Esophagus squamous epithelium (tissue), 5 donors: ENCODE measurements around the gene TMEM184B. TPM values are rescaled to one million over a fixed set of nuclear protein-coding genes. Genes with fewer than 3 reads are reported as not detected.

ENCODE experiments used
- DNase-seq: peaks from one replicate; lab custom pipeline; 2025; lab: John Stamatoyannopoulos, UW
- H3K27ac ChIP-seq, 4 donors: fragments of 200-600 bp; sonication (generic); one replicate each; pipeline ENCODE4 v1.5.1; 2016 to 2019; ENCODE audit warnings: mild to moderate bottlenecking in 1 of 4
- H3K27me3 ChIP-seq, 4 donors: fragments of 200-600 bp; sonication (generic); 1 replicate in 3 of 4; 2 replicates in 1 of 4; pipeline versions ENCODE4 v1.5.1 to v1.6.0; 2017 to 2021; ENCODE audit warnings: antibody characterized with exemption in 1 of 4
- H3K36me3 ChIP-seq, 3 donors: fragments of 200-600 bp; sonication (generic); one replicate each; pipeline ENCODE4 v1.5.1; 2016 to 2019
- H3K4me1 ChIP-seq, 3 donors: fragments of 200-600 bp; sonication (generic); one replicate each; pipeline ENCODE4 v1.5.1; 2017 to 2019
- H3K4me3 ChIP-seq, 4 donors: fragments of 200-600 bp; sonication (generic); 1 replicate in 3 of 4; 2 replicates in 1 of 4; pipeline ENCODE4 v1.5.1; 2016 to 2019; ENCODE audit warnings: mild to moderate bottlenecking in 2 of 4, moderate library complexity in 1 of 4
- H3K9me3 ChIP-seq, 3 donors: fragments of 200-600 bp; sonication (generic); one replicate each; pipeline ENCODE4 v1.5.1; 2016 to 2019
- POLR2A ChIP-seq, 4 donors: fragments of 450-650 bp; IDR thresholded peaks; one replicate each; pipeline ENCODE4 v1.6.1; 2017; ENCODE audit warnings: antibody characterized with exemption in 4 of 4, mild to moderate bottlenecking in 4 of 4, moderate library complexity in 3 of 4
- WGBS, 2 donors: methylation state at CpG; one replicate each; pipeline ENCODE4 v1.1.5; 2018; 5-methylcytosine and 5-hydroxymethylcytosine counted together
- intact Hi-C: fragments of 100-400 bp; cut with DNase I; formaldehyde crosslinking; loops from one replicate; pipeline ENCODE4 v1.15.0; 2022
- small RNA-seq, 4 donors: library from RNA; depleted of rRNA; stranded (forward); fragments of <200 nt; gene quantifications; one replicate each; pipeline ENCODE3, GENCODE V24; 2016
- total RNA-seq, 4 donors: library from RNA; depleted of rRNA; stranded (reverse); fragments of >200 nt; gene quantifications; one replicate each; pipeline ENCODE4 v1.1.0, GENCODE V29; 2016
- TF ChIP-seq, protein P1 (sequence below), 6 experiments: fragments of 450-650 bp in 4 of 6; fragments of 200-600 bp in 2 of 6; sonication (generic) in 2 of 6; IDR thresholded peaks; one replicate each; pipeline ENCODE4 v1.5.1; 2016 to 2019; ENCODE audit warnings: antibody characterized with exemption in 6 of 6, mild to moderate bottlenecking in 4 of 6, moderate library complexity in 4 of 6
- donor health status: DM: yes; HTN: yes; CAD: no.

Gene TMEM184B
- total RNA-seq, 4 donors from 2014 or later: 22.5 to 55.1 (median 28.3) TPM

DNA sequence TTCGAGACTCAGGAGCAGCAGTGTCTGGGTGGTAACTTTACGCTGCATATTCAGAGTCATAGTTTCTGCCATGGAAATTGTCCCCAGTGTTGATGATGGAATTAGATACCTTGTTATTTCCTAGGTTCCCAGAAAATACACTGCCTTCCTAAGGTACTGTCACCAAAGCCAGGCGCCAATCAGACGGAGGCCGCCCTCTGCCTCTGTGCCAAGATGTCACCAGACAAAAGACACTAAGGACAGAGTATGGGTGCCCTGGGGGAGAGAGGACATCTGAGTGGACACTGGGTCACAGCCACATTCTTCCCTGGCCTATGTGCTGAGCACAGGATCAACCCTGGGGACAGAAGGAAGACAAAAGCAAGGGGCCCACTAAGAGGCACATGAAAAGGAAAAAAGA is 102.3 kb downstream of the TMEM184B start:
- H3K27me3 ChIP-seq: no peaks in the 10 kb centered on the region
- H3K36me3 ChIP-seq: peaks cover 0 to 20% (median 0%) of the 10 kb centered on the region in 3 donors
- WGBS, 2 donors: 97 to 99% methylated on average over 5 of the region's 5 CpGs
- intact Hi-C loops: no loop called here
- no peak overlapping the region for H3K4me3 ChIP-seq
- DNase-seq: no peak
- H3K4me1 ChIP-seq: peaks cover 15 to 69% (median 41%) of the 10 kb centered on the region in 3 donors
- no peak for TF ChIP-seq POLR2A (IDR thresholded peaks at IDR 0.05)
- TF ChIP-seq, protein P1, sequence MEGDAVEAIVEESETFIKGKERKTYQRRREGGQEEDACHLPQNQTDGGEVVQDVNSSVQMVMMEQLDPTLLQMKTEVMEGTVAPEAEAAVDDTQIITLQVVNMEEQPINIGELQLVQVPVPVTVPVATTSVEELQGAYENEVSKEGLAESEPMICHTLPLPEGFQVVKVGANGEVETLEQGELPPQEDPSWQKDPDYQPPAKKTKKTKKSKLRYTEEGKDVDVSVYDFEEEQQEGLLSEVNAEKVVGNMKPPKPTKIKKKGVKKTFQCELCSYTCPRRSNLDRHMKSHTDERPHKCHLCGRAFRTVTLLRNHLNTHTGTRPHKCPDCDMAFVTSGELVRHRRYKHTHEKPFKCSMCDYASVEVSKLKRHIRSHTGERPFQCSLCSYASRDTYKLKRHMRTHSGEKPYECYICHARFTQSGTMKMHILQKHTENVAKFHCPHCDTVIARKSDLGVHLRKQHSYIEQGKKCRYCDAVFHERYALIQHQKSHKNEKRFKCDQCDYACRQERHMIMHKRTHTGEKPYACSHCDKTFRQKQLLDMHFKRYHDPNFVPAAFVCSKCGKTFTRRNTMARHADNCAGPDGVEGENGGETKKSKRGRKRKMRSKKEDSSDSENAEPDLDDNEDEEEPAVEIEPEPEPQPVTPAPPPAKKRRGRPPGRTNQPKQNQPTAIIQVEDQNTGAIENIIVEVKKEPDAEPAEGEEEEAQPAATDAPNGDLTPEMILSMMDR (IDR thresholded peaks at IDR 0.05): no peak
- H3K9me3 ChIP-seq: no peaks in the 10 kb centered on the region
- no peak overlapping the region for H3K27ac ChIP-seq

Small RNA genes lying within 50 kb of the gene (small RNA-seq; reads per million reads assigned to genes)
- gene RF00017 (0 reads per million in 4 donors), gene RN7SL704P (0 reads per million in 4 donors)

Other genes starting within 250 kb of the TMEM184B start
- 10 to 100 TPM; 26.3 to 53.1 (median 31.2) TPM for gene PICK1, start 215.6 kb downstream of the TMEM184B start, total RNA-seq
- gene SLC16A8, start 188.8 kb downstream of the TMEM184B start, total RNA-seq: not detected
- gene BAIAP2L2, start 162.3 kb downstream of the TMEM184B start, total RNA-seq: 1 to 10 TPM in 3 of 4 donors, under 1 TPM in 1; 0.26 to 4.8 (median 2.8) TPM
- gene PLA2G6, start 91.2 kb downstream of the TMEM184B start, total RNA-seq: 10 to 100 TPM; 12.9 to 24.2 (median 14.2) TPM
- 10 to 100 TPM; 19.4 to 51.6 (median 40.5) TPM for gene MAFF, start 71.0 kb downstream of the TMEM184B start, total RNA-seq
- gene CSNK1E, start 44.4 kb upstream of the TMEM184B start, total RNA-seq: 10 to 100 TPM; 40.8 to 94.4 (median 55.9) TPM
- not detected for gene KCNJ4, start 182.2 kb upstream of the TMEM184B start, total RNA-seq
- gene KDELR3, start 195.1 kb upstream of the TMEM184B start, total RNA-seq: 1 to 10 TPM; 1.1 to 9.6 (median 1.9) TPM
- 100 to 1,000 TPM; 164 to 498 (median 214) TPM for gene DDX17, start 233.3 kb upstream of the TMEM184B start, total RNA-seq